ENCODE measurements around the gene CCDC93. TPM values are rescaled to one million over a fixed set of nuclear protein-coding genes. Genes with fewer than 3 reads are reported as not detected.
"Not testable (repeated sequence)": the region's sequence is repeated elsewhere in the genome, so short reads cannot be mapped to it uniquely, and the experiment has no call there.

Gene CCDC93
- total RNA-seq, 1 donor: 10.2 TPM

GRCh38 chr2:117931266-117931665, 82.6 kb downstream of the CCDC93 start:
- no peak for DNase-seq (ENCODE audit: low read depth in 2 of 3, low spot score in 2 of 3)

- DNase-seq (ENCODE audit: low read depth in 2 of 3, low spot score in 2 of 3): no peak
These were observed 83.1 kb downstream of the CCDC93 start for GRCh38 chr2:117930775-117931174.

DNA sequence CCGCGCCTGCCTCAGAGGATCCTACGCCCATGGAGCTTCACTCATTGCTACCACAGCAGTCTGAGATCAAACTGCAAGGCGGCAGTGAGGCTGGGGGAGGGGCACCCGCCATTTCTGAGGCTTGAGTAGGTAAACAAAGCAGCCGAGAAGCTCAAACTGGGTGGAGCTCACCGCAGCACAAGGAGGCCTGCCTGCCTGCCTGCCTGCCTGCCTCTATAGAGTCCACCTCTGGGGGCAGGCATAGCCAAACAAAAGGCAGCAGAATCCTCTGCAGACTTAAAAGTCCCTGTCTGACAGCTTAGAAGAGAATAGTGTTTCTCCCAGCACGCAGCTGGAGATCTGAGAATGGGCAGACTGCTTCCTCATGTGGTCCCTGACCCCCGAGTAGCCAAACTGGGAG, 90.4 kb downstream of the CCDC93 start:
- DNase-seq (ENCODE audit: low read depth in 2 of 3, low spot score in 2 of 3): not testable (repeated sequence)

GRCh38 chr2:117921520-117921919, 92.3 kb downstream of the CCDC93 start:
- no peak for DNase-seq (ENCODE audit: low read depth in 2 of 3, low spot score in 2 of 3)

- no peak for DNase-seq (ENCODE audit: low read depth in 2 of 3, low spot score in 2 of 3)
These were observed 95.3 kb downstream of the CCDC93 start for GRCh38 chr2:117918608-117919007.

GRCh38 chr2:117917223-117917917, 96.5 kb downstream of the CCDC93 start:
- no peak for DNase-seq (ENCODE audit: low read depth in 2 of 3, low spot score in 2 of 3)

- DNase-seq (ENCODE audit: low read depth in 2 of 3, low spot score in 2 of 3): no peak
These were observed 110.9 kb downstream of the CCDC93 start for GRCh38 chr2:117902933-117903332.

DNA sequence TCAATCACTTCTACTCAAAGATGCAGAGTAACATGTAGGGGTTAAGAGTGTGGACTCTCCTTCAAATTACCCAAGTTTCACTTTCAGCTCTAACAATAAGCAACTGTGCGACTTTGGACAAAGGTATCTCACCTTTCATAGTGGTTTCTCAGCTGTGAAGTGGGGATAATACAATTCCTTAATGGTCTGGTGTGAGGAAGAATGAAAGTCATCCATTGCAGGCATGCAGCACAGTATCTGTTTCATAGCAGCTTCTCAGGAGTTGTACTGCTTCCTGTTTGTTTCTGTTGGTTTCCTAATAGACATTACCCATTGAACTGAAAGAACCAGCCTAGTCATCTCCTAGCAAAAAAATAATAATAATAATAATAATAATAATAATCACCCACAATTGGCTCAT, 125.0 kb downstream of the CCDC93 start:
- DNase-seq (ENCODE audit: low read depth in 2 of 3, low spot score in 2 of 3): no peak

DNA sequence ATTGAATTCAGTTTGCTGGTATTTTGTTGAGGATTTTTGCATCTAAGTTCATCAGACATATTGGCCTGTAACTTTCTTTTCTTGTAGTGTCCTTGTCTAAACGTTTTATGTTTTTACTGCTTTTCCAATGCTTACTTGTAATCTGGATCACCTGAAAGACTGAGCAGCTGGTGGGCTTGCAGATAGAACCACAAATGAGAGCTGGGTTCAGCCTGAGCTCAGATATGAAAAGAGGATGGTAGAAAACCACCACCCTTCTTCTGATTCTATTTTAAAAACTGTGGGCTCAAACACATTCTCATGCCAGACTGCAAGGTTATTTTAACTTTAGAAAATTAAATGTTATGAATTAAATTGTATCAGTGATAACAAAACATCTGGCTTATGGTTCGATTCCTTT, 128.6 kb downstream of the CCDC93 start:
- no peak for DNase-seq (ENCODE audit: low read depth in 2 of 3, low spot score in 2 of 3)

- no peak for DNase-seq (ENCODE audit: low read depth in 2 of 3, low spot score in 2 of 3)
These were observed 134.9 kb downstream of the CCDC93 start for GRCh38 chr2:117879003-117879402.

DNA sequence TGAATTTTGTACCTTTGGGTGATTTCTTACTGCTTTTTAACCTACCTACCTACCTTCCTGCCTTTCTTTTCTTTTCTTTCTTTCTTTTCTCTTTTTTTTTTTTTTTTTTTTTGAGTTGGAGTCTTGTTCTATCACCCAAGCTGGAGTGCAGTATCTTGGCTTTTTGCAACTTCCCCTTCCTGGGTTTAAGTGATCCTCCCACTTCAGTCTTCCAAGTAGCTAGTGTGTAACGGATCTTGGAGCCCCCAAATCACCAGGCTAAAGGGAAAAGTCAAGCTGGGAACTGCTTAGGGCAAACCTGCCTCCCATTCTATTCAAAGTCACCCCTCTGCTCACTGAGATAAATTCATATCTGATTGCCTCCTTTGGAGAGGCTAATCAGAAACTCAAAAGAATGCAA, 138.1 kb downstream of the CCDC93 start:
- no peak for DNase-seq (ENCODE audit: low read depth in 2 of 3, low spot score in 2 of 3)

Small RNA genes lying within 50 kb of the gene (small RNA-seq; reads per million reads assigned to genes)
- not detected for gene RN7SL111P

Other genes starting within 250 kb of the CCDC93 start
- gene DDX18, start 199.4 kb downstream of the CCDC93 start, total RNA-seq: 29.4 TPM
- 3.5 TPM for gene INSIG2, start 74.4 kb upstream of the CCDC93 start, total RNA-seq

Data from hematopoietic multipotent progenitor cell (in vitro differentiated cells).